Neuron (in vitro differentiated cells): ENCODE data around the gene UBR7.
"Not testable (repeated sequence)": the region's sequence is repeated elsewhere in the genome, so short reads cannot be mapped to it uniquely, and the experiment has no call there.

Source experiments
- H2AFZ ChIP-seq: one replicate; pipeline ENCODE4 v1.6.1; 2013; ENCODE audit warnings: low read depth, mild to moderate bottlenecking, inconsistent platforms, low read length, moderate library complexity
- H3K27me3 ChIP-seq: one replicate; pipeline ENCODE4 v1.6.1; 2013; ENCODE audit warnings: low read length; ENCODE audit not compliant: insufficient read depth
- H3K36me3 ChIP-seq: one replicate; pipeline ENCODE4 v1.6.1; 2013; ENCODE audit warnings: low read length; ENCODE audit not compliant: insufficient read depth
- H3K4me1 ChIP-seq: one replicate; pipeline ENCODE4 v1.6.1; 2013; ENCODE audit warnings: low read length; ENCODE audit not compliant: insufficient read depth
- H3K4me3 ChIP-seq: 2 replicates; pipeline ENCODE4 v1.5.1; 2013; ENCODE audit warnings: mild to moderate bottlenecking, low read length, moderate library complexity
- H3K9me3 ChIP-seq: one replicate; pipeline ENCODE4 v1.6.1; 2013; ENCODE audit warnings: low read length

The UBR7 gene

DNA sequence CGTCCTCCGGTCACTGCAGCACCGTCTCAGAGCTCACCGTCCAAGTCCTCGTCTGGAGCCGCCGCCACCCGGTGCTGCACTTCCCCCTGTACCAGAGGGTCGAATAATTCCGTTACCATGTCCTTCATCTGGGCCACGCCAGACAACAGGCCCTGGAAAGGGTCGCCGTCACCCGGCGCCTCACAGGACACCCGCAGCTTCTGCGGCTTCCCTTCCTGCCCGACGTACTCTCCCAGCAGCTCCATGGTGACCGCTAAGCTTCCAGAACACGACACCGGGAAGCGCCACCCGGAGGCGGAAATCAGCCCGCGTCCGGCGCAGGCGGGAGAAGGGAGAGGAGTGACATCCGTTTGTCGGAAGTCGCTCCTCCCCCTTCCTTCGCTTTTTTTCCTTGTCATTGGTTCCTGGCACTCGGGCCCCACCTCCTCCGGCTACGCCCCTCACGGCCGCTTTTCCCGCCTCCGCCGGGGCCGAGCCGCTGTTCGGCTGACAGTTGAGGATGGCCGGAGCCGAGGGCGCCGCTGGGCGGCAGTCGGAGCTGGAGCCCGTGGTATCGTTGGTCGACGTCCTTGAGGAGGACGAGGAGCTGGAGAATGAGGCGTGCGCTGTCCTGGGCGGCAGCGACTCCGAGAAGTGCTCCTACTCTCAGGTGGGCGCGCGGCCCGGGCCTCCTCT is at the start of gene UBR7, which contains the start of gene GON7:
Gene UBR7 (plus strand): TSS at position 464 of the 675 bp plus-strand sequence. CDS start 36 bp downstream, at position 500.
Gene GON7 (minus strand): TSS at position 273 of the 675 bp plus-strand sequence. CDS start 28 bp downstream, at position 245.
- Histone ChIP-seq H2AFZ (peak within 1 kb of the TSS; percentile 73), H3K4me1 (peaks cover 18% of the 10 kb centered on the region), H3K27me3 (no peaks in the 10 kb centered on the region), H3K4me3 (peak within 1 kb of the TSS; percentile 91), H3K36me3 (peaks cover 13% of the 10 kb centered on the region), H3K9me3 (no peaks in the 10 kb centered on the region)

- not testable (repeated sequence) for H3K36me3 ChIP-seq, H3K4me3 ChIP-seq, H2AFZ ChIP-seq, H3K4me1 ChIP-seq, H3K9me3 ChIP-seq, H3K27me3 ChIP-seq
Observed at GRCh38 chr14:93158349-93158748, 48.7 kb upstream of the UBR7 start.

DNA sequence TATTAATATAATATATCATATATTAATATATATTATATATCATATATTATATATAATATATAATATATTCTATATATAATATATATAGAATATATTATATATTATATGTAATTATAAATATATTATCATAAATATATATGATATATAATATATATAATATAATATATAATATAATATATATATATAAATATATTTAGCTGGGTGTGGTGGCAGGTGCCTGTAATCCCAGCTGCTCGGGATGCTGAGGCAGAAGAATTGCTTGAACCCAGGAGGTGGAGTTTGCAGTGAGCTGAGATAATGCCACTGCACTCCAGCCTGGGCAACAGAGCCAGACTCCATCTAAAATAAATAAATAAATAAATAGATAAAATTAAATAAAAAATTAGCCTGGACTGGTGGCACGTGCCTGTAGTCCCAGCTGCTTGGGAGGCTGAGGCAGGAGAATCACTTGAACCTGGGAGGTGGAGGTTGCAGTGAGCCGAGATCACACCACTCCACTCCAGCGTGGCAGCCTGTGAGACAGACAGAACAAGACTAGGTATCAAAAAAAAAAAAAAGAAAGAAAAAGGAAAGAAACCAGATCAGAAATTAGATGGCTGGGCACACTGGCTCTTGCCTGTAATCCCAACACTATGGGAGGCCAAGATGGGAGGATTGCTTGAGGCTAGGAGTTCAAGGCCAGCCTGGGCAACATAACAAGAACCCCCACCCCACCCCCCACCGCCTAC is 47.3 kb upstream of the UBR7 start:
- H3K36me3 ChIP-seq, H2AFZ ChIP-seq, H3K4me1 ChIP-seq, H3K27me3 ChIP-seq, H3K4me3 ChIP-seq, H3K9me3 ChIP-seq: not testable (repeated sequence)

DNA sequence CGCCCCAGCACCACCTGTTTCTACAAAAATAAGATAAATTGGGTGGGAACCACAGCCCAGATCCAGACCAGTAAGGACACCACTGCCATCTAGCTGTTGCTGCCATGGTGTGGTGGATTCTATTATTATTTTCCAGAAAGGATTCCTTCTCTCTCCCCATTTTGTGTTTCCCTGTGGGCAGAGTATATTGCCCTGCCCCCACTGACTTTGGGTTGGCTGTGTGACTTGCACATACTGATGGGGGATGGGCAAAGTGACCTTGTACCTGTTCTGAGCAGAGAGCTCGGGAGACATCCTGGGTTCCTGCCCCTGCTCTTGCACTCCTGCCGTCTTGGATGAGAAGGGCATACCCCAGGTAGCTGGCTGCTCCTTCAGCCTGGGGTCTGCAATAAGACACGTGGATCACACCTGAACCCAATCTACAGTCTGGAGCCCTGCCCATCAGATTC is 46.7 kb upstream of the UBR7 start:
- H2AFZ ChIP-seq = no peak overlapping the region
- H3K9me3 ChIP-seq = no peaks in the 10 kb centered on the region
- no peaks in the 10 kb centered on the region for H3K36me3 ChIP-seq
- H3K4me3 ChIP-seq = no peak overlapping the region
- peaks cover under 1% of the 10 kb centered on the region for H3K4me1 ChIP-seq
- no peaks in the 10 kb centered on the region for H3K27me3 ChIP-seq

DNA sequence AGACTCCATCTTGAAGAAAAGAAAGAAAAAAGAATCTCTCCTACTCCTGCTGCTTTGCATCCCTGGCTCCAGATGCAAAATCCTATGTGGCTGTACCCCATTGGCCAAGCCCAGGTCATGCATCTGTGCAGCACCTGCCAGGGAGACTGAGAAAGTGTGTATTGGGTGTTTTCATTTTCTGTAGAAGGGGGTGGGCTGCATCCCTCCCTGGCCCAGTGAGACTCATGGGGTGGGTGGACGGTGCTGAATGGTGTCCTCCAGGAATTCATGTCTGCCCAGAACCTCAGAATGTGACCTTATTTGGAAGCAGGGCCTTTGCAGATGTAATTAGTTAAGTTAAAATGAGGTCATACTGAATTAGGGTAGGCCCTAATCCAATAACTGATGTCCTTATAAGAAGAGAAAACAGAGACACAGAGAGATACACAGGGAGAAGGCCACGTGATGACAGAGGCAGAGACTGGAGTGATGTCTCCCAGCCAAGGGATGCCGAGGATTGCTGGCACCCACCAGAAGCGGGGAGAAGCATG is 45.6 kb upstream of the UBR7 start:
- H3K9me3 ChIP-seq = no peaks in the 10 kb centered on the region
- peaks cover 6% of the 10 kb centered on the region for H3K4me1 ChIP-seq
- no peak overlapping the region for H3K4me3 ChIP-seq
- H3K27me3 ChIP-seq = no peaks in the 10 kb centered on the region
- no peaks in the 10 kb centered on the region for H3K36me3 ChIP-seq
- no peak overlapping the region for H2AFZ ChIP-seq

DNA sequence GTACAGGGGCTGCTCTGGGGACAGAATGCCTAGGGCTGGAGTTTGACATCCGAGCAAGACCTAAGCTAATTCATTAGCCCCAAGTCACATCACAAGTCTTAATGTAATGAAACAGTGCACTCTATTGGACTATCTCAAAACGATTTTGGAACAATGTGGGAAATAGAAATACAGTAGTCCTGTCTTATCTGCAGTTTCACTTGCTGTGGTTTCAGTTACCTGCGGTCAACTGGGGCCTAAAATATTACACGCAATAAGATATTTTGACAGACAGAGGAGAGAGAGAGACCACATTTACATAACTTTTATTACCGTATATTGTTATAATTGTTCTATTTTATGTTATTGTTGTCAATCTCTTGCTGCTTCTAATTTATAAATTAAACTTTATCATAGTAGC is 43.5 kb upstream of the UBR7 start:
- peaks cover 6% of the 10 kb centered on the region for H3K4me1 ChIP-seq
- no peaks in the 10 kb centered on the region for H3K36me3 ChIP-seq
- no peaks in the 10 kb centered on the region for H3K27me3 ChIP-seq
- no peak overlapping the region for H2AFZ ChIP-seq
- H3K9me3 ChIP-seq = no peaks in the 10 kb centered on the region
- no peak overlapping the region for H3K4me3 ChIP-seq

DNA sequence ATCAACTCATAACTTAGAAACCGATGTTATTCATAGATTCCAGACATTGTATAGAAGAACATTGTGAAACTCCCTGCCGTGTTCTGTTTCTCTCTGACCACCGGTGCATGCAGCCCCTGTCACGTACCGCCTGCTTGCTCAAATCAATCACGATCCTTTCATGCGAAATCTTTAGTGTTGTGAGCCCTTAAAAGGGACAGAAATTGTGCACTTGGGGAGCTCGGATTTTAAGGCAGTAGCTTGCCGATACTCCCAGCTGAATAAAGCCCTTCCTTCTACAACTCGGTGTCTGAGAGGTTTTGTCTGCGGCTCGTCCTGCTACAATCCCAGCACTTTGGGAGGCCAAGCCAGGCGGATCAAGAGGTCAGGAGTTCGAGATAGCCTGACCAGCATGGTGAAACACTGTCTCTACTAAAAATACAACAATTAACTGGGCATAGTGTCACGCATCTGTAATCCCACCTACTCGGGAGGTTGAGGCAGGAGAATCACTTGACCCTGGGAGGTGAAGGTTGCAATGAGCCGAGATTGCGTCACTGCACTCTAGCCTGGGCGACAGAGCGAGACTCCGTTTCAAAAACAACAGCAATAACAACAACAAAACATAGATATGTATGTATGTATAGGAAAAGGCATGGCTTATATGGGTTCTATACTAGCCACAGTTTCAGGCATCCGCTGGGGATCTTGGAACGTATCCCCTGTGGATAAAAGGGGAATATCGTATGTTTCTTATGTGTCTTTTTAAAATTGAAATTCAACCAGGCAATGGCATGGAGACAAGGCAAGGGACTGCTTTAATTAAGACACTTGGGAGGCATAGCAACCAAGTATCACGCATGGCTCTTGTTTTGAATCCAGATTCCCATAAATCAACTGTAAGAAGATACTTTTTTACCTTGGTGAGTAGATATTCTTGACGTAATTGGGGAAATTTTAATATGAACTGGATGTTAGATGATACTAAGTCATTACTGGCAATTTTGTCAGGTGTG is 41.5 kb upstream of the UBR7 start:
- H3K4me1 ChIP-seq, H3K36me3 ChIP-seq, H3K27me3 ChIP-seq, H3K4me3 ChIP-seq, H3K9me3 ChIP-seq: not testable (repeated sequence)
- peak overlapping the region; percentile 10 for H2AFZ ChIP-seq

- H3K4me1 ChIP-seq, H3K9me3 ChIP-seq, H3K27me3 ChIP-seq: not testable (repeated sequence)
Observed at GRCh38 chr14:93168610-93169009, 38.4 kb upstream of the UBR7 start.

DNA sequence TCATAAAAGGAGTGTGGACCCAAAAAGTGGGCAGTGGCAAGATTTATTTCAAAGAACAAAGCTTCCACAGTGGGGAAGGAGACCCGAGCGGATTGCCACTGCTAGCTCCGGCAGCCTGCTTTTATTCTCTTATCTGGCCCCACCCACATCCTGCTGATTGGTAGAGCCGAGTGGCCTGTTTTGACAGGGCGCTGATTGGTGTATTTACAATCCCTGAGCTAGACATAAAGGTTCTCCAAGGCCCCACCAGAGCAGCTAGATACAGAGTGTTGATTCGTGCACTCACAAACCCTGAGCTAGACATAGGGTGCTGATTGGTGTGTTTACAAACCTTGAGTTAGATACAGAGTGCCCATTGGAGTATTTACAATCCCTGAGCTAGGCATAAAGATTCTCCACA is 37.4 kb upstream of the UBR7 start:
- not testable (repeated sequence) for H3K4me3 ChIP-seq, H3K4me1 ChIP-seq

More at GRCh38 chr14:93168610-93169009, 38.4 kb upstream of the UBR7 start:
- H3K36me3 ChIP-seq, H3K4me3 ChIP-seq, H2AFZ ChIP-seq: not testable (repeated sequence)

GRCh38 chr14:93170141-93170540 is 36.9 kb upstream of the UBR7 start:
- H3K9me3 ChIP-seq, H3K4me3 ChIP-seq, H3K27me3 ChIP-seq: not testable (repeated sequence)

More for the DNA sequence above, 37.4 kb upstream of the UBR7 start:
- H3K27me3 ChIP-seq, H2AFZ ChIP-seq, H3K36me3 ChIP-seq, H3K9me3 ChIP-seq: not testable (repeated sequence)

GRCh38 chr14:93171376-93171775 is 35.7 kb upstream of the UBR7 start:
- H3K9me3 ChIP-seq = no peaks in the 10 kb centered on the region
- H3K4me3 ChIP-seq = no peak overlapping the region
- no peaks in the 10 kb centered on the region for H3K27me3 ChIP-seq
- no peaks in the 10 kb centered on the region for H3K36me3 ChIP-seq
- peaks cover 3% of the 10 kb centered on the region for H3K4me1 ChIP-seq
- no peak overlapping the region for H2AFZ ChIP-seq

More at GRCh38 chr14:93170141-93170540, 36.9 kb upstream of the UBR7 start:
- H2AFZ ChIP-seq, H3K4me1 ChIP-seq, H3K36me3 ChIP-seq: not testable (repeated sequence)

DNA sequence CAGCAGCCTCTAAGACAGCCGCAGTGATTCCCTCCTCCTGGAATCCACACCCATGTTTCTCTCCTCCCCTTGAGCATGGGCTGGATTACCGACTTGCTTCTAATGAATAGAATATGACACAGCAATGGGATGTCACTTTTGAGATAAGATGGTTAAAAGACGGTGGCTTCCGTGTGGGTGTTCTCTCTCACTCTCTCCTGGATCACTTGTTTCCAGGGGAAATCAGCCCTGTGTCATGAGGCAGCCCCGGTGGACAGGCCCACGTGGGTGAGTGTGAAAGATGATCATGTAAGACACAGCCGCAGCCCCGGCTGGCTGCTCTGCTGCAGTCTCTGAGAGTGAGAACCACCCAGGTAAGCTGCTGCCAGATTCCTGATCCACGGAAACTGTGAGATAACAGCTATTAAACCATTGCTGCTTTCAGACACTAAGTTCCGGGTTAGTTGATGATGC is 33.1 kb upstream of the UBR7 start:
- H3K4me3 ChIP-seq = no peak overlapping the region
- no peaks in the 10 kb centered on the region for H3K36me3 ChIP-seq
- no peak overlapping the region for H2AFZ ChIP-seq
- H3K4me1 ChIP-seq = peaks cover 3% of the 10 kb centered on the region
- no peaks in the 10 kb centered on the region for H3K27me3 ChIP-seq
- H3K9me3 ChIP-seq = no peaks in the 10 kb centered on the region
